HK-2 (cell line): ENCODE results near the gene PREX1.
A peak's percentile ranks its signal among the peaks of the same experiment; 100 is the strongest.

Experiments used
- DNase-seq: peaks from one replicate; pipeline ENCODE4 v3.0.0-alpha.2; 2018; ENCODE audit not compliant: unreplicated experiment

PREX1 gene

GRCh38 chr20:48624315-48625020, 203.3 kb downstream of the PREX1 start:
- DNase-seq, result no peak

- no peak for DNase-seq
Observed at GRCh38 chr20:48623906-48624265, 203.9 kb downstream of the PREX1 start.

GRCh38 chr20:48623176-48623905, 204.5 kb downstream of the PREX1 start:
- no peak for DNase-seq

GRCh38 chr20:48622421-48622820, 205.4 kb downstream of the PREX1 start:
- no peak for DNase-seq

GRCh38 chr20:48621376-48622078, 206.3 kb downstream of the PREX1 start:
- DNase-seq, result peak; percentile 51

- peak; percentile 87 for DNase-seq
Observed at GRCh38 chr20:48620507-48621375, 207.1 kb downstream of the PREX1 start.

GRCh38 chr20:48620154-48620506, 207.7 kb downstream of the PREX1 start:
- DNase-seq, result no peak

- DNase-seq, result no peak
Observed at GRCh38 chr20:48619126-48620101, 208.4 kb downstream of the PREX1 start.

- DNase-seq, result no peak
Observed at GRCh38 chr20:48618631-48619030, 209.2 kb downstream of the PREX1 start.

- DNase-seq, result no peak
Observed at GRCh38 chr20:48618052-48618451, 209.7 kb downstream of the PREX1 start.

GRCh38 chr20:48617481-48617880, 210.3 kb downstream of the PREX1 start:
- DNase-seq, result no peak

GRCh38 chr20:48616481-48616880, 211.3 kb downstream of the PREX1 start:
- DNase-seq, result no peak

GRCh38 chr20:48615871-48616270, 211.9 kb downstream of the PREX1 start:
- DNase-seq, result no peak

GRCh38 chr20:48614593-48615274, 213.1 kb downstream of the PREX1 start:
- no peak for DNase-seq

- DNase-seq, result no peak
Observed at GRCh38 chr20:48613926-48614325, 213.9 kb downstream of the PREX1 start.

- DNase-seq, result no peak
Observed at GRCh38 chr20:48612335-48612734, 215.5 kb downstream of the PREX1 start.

GRCh38 chr20:48610996-48611395, 216.8 kb downstream of the PREX1 start:
- no peak for DNase-seq

- no peak for DNase-seq
Observed at GRCh38 chr20:48609491-48609978, 218.3 kb downstream of the PREX1 start.

GRCh38 chr20:48608756-48609155, 219.0 kb downstream of the PREX1 start:
- no peak for DNase-seq

GRCh38 chr20:48607544-48607865, 220.3 kb downstream of the PREX1 start:
- DNase-seq, result no peak
